GM21423 (cell line): ENCODE data around the gene SDK2.

ENCODE experiments used
- ATAC-seq: cut with Tn5 transposase; IDR thresholded peaks from one replicate; pipeline ENCODE4 v1.9.1; 2021; ENCODE audit warnings: mild to moderate bottlenecking, moderate library complexity; ENCODE audit not compliant: unreplicated experiment

SDK2 gene

DNA sequence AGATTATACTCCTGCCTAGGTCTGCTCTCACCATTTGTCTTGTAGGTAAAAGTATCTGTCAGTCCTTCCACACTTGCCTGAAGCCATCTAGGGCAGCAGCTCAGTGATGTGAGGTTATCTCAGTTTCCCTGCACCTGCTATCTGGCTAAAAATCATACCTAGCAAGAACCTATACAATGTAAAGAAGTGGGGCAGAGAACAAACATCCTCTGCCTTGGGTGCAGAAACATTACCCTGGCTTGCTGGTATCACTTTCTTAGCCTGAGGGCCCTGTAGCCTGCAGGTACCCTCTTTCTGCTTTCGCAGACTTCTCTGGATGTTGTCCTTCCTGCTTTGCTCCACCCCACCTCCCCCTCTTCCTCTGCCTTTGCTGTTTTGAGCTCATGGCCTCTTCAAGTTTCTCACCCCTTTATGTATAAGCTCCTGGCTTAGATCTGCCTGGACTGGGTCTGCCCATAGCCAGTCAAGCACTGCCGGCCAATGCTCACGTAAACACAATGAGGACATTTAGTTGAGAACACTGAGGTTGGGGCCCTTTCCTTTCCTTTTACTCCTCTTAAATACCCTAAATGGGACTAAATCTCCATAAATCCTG is 8.7 kb upstream of the SDK2 start:
- no peak for ATAC-seq

DNA sequence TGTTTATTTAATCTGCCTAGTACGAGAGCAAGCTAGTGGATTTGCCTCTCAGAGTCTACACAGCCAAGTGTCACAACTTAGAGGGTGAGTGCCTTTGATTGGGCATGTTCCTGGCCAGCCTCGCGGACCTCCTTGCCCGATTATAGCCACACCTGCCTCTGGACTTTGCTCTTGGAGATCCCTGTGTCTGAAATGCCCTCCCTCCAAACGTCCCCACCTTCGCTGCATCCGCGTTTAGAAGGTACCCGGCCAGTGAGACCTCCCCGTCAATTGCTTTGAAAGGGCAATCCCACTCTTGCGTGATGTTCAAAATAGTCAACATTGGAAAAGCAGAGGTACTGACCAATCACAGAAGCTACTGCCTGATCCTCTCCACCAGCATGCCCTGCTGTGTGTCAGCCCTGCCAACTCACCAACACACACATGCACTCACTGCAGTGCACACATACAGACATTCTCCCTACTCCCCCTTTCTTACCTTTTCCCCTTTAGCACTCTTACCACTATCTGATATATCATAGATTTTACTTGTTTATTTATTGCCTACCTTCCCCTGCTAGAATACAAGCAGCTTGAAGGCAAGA is 6.5 kb upstream of the SDK2 start:
- ATAC-seq, result no peak

- ATAC-seq, result no peak
Measured at GRCh38 chr17:73650140-73650539, 5.9 kb upstream of the SDK2 start.

DNA sequence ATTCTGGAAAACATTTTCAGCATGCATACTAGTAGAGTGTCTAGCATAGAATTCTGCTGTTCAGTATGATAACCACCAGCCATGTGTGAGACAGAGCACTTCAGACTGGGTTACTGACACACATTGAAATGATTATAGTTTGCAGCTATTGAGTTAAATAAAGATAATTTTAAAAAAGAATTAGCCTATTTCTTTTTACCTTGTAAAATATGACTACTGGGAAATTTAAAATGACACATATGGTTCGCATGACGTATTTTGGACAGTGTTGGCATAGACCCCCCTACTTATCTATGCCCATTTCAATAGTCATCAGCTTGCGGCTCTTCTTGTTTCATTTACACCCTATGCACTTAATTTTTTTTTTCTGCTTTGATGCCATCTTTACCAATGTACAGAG is 4.7 kb upstream of the SDK2 start:
- ATAC-seq, result no peak

DNA sequence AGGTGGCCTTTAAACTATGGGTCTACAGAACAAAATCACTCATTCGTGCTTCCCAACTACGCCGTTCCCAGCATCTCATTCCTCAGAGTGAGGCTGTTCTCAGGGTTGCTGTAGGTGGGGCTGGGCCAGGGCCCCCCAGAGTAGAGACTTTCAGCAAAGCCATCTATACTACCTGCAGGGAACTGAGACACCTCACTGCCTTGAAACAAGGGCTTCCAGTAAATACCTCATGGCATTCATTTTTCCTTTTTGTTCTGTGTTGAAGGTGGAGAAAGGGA is 4.2 kb upstream of the SDK2 start:
- no peak for ATAC-seq

GRCh38 chr17:73647772-73648542 is 3.7 kb upstream of the SDK2 start:
- ATAC-seq, result no peak

DNA sequence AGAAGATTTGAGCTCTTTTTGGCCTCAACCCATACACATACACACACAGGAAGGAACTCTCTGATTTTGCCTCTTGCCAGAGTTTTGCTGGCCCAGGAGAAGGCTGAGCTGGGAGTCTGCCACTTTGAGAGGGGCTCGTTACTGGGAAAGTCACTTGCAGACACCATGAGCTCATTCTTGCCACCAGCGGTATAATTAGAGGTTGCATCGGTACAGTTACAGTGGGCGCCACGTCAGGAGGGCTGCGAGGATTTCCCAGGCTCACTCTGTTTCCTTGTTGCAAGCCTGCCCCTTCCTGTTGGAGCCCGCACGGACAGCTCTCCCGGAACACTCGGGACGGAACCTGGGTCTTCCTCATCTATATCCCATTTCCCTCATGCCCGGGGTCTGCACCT is 3.1 kb upstream of the SDK2 start:
- ATAC-seq, result no peak

GRCh38 chr17:73646409-73647300 is 2.4 kb upstream of the SDK2 start:
- ATAC-seq, result no peak

DNA sequence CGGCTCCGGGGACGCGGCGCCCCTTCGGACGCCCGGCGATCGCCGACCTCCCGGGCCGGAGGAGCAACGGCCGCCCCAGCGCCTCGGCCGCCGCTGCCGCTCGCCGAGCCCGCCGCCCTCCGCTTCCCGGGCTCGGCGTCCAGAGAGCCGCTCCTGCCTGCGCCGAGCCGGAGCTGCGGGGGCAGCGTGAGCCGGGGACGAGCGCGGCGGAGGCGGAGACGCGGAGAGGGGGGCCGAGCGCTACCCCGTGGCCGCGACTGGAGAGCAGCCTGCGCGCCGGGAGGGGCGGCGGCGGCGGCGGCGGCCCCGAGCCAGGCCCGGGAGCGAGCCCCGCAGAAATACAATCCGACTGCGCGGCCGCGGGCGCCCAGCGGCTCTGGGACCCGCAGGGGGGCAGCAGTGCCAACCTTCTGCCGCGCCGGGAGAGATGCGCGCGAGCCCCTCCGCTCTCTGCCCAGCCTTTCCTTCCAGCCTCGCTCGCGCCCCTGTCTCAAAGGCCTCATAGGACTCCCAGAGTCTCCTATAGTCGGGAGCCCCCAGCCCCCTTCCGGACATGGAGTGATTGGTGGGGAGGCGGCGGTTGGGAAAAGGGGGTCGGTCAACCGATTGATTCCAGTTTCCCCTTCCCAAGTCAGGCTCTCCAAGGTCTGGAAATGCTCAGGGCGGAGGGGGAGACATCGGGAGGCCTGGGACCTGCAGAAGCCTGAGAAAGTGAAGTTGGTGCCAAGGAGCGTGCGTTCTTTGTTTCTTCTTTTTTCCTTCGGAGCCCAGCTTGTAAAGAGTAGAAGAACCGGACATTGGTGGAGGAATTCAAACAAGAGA is 1.0 kb upstream of the SDK2 start:
- ATAC-seq, result no peak

DNA sequence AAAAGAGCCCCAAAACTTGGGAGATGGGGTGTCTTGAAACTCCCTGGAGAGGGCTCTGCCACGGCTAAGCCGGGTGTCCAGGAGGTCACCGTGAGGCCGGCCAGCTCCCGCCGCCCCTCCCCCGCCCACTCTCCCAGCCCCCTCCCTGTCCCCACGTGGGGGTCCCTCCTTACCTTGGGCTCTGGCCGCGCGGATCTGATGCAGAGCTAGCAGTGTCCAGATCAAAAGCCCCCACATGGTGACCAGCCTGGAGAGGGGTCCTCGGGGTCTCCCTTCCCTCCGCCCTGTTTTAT is 447 bp downstream of the SDK2 start:
- no peak for ATAC-seq

- no peak for ATAC-seq
Measured at GRCh38 chr17:73643001-73643851, 1.0 kb downstream of the SDK2 start.

- ATAC-seq, result no peak
Measured at GRCh38 chr17:73642659-73643000, 1.6 kb downstream of the SDK2 start.

GRCh38 chr17:73641826-73642600 is 2.2 kb downstream of the SDK2 start:
- ATAC-seq, result no peak

DNA sequence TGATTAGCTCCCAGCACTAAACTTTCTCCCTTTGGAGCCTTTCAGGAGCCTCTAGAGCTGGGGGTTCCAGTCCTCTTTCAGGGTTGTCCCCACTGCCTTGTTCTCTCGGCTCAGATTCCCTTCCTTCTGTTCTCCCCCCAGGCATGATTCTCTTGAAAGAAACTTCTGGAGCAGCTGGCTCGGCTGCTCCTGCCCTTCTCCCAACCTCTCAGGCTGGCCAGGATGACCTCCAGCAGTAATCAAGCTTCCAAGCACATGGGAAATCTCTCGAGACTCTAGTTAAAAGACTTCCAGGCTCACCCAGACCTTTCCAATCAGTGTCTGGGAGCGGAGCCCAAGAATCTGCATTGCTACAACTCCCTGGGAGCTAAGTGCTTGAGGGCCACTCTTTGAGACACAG is 3.6 kb downstream of the SDK2 start:
- ATAC-seq, result no peak

DNA sequence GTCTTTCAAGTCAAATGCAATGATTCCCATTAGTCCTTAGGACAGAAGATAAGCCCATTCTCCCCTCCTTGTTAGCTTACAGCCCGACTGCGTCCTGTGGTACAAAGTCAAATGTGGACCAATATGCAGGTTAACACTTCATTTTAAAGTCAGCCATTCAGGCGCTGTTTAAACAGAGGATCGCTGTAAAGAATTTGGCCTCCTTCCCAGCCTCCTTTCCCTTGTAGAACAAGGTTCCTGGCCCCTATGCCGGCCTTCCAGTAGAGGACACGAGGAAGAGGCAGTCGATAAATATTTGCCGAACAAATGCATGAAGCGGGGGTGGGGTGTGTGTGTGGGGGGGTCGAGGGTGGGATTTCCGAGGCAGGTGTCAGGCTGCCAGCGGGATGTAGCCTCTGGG is 4.3 kb downstream of the SDK2 start:
- no peak for ATAC-seq

DNA sequence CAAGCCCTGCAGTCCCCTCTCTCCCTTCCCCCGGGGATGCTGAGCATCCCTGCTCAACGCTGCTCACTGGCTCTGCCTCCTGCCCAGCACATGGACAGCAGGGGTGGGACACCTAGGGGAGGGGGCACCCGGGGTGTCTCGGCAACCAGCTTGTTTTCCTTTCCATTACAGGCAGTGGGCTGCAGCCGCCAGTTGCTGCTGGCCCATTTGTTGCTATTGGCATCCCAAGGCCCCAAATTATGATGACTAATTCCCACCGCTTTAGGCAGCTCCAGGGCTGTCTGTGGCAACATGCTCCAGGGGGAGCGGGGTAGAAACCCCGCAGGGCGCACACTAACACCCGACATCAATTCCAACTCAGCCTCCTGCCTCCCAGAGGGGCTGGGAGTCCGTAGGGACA is 4.9 kb downstream of the SDK2 start:
- no peak for ATAC-seq

DNA sequence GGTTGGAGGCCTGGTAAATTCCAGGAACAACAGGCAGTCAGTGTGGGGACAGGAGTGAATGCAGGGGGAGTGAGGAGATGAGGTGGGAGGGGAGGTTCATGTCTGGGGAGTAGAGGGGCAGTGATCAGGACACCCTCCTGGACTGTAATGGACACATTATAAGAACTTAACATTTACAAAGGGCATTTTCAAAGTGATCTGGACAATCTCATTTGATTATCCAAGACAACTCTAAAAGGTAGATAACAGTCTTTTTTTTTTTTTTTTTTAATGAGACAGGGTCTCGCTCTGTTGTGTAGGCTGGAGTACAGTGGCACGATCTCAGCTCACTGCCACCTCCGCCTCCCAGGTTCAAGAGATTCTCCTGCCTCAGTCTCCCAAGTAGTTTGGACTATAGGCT is 5.7 kb downstream of the SDK2 start:
- ATAC-seq, result no peak

DNA sequence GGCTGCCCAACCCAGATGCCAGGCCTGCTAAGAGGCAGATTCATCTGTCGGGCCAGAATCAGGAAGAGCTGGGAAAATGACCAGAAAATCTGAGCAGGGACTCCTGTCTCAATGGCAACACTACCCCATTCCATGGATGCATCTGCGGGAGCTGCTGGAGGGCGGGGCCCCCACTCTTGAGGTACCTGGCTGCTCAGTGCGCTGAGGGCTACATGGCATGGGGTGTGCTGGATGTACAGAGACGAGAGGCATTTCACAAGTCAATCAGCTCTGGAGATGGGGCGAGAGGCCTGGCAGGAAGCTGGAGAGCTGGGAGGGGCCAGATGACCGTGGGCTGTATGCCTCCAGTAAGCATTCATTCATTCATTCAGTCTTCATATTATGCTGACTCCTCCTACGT is 6.4 kb downstream of the SDK2 start:
- no peak for ATAC-seq

DNA sequence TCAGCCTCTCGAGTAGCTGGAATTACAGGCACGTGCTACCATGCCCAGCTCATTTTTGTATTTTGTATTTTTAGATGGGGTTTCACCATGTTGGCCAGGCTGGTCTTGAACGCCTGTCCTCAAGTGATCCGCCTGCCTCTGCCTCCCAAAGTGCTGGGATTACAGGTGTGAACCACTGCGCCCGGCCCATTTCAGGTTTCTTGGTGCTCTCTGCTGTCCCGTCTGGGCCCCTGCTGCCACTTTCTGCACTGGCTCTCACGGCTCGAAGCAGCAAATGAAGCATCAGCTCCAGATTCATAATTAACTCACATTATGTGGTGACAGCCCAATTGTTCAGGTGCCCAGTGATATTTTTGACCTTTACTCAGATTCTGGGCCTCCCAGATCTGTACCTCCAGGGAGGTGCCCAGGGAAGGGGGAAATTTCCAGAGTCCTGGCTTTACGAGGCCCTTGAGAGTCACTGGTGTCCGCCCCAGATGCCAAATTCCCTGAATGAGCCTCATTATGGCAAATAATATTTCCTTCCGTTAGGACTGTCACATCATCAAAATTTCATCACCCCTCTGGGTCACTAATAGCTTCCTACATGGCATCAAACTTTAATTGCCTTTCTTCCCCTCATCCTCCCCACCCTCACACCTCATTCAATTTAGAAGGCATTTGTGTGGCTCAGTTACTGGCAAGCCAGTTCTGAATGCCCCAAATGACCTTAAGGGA is 9.0 kb downstream of the SDK2 start:
- ATAC-seq, result no peak
